Embryonic facial prominence (tissue), 1 donor: ENCODE results near the gene SOX6.
"Not testable (repeated sequence)": the region's sequence is repeated elsewhere in the genome, so short reads cannot be mapped to it uniquely, and the experiment has no call there.

Experiments used
- DNase-seq: peaks from one replicate; pipeline ENCODE4 v3.0.0-alpha.2; 2016; ENCODE audit errors: extremely low spot score

SOX6 gene

GRCh38 chr11:16096336-16096735 is 260.0 kb downstream of the SOX6 start:
- no peak for DNase-seq

- DNase-seq: no peak
Measured at GRCh38 chr11:16095756-16096155, 260.6 kb downstream of the SOX6 start.

GRCh38 chr11:16093889-16094653 is 262.3 kb downstream of the SOX6 start:
- DNase-seq: no peak

- no peak for DNase-seq
Measured at GRCh38 chr11:16091862-16092261, 264.5 kb downstream of the SOX6 start.

- no peak for DNase-seq
Measured at GRCh38 chr11:16089481-16089880, 266.9 kb downstream of the SOX6 start.

- DNase-seq: no peak
Measured at GRCh38 chr11:16088774-16089173, 267.6 kb downstream of the SOX6 start.

GRCh38 chr11:16087886-16088285 is 268.5 kb downstream of the SOX6 start:
- no peak for DNase-seq

GRCh38 chr11:16086229-16086819 is 270.0 kb downstream of the SOX6 start:
- DNase-seq: no peak

- DNase-seq: no peak
Measured at GRCh38 chr11:16082095-16083055, 274.0 kb downstream of the SOX6 start.

GRCh38 chr11:16081382-16082094 is 274.8 kb downstream of the SOX6 start:
- DNase-seq: no peak

- no peak for DNase-seq
Measured at GRCh38 chr11:16080688-16081381, 275.5 kb downstream of the SOX6 start.

GRCh38 chr11:16078936-16079335 is 277.4 kb downstream of the SOX6 start:
- DNase-seq: no peak

- DNase-seq: no peak
Measured at GRCh38 chr11:16070573-16070972, 285.8 kb downstream of the SOX6 start.

- not testable (repeated sequence) for DNase-seq
Measured at GRCh38 chr11:16067268-16067667, 289.1 kb downstream of the SOX6 start.

GRCh38 chr11:16059332-16059731 is 297.0 kb downstream of the SOX6 start:
- no peak for DNase-seq

- no peak for DNase-seq
Measured at GRCh38 chr11:16058671-16059070, 297.7 kb downstream of the SOX6 start.

GRCh38 chr11:16052750-16053149 is 303.6 kb downstream of the SOX6 start:
- DNase-seq: no peak

GRCh38 chr11:16049611-16050010 is 306.7 kb downstream of the SOX6 start:
- no peak for DNase-seq

GRCh38 chr11:16047073-16047472 is 309.3 kb downstream of the SOX6 start:
- DNase-seq: no peak

- no peak for DNase-seq
Measured at GRCh38 chr11:16043617-16044016, 312.7 kb downstream of the SOX6 start.

GRCh38 chr11:16041207-16041606 is 315.1 kb downstream of the SOX6 start:
- DNase-seq: no peak
